Measurements from ENCODE around the gene CNTN4.

GRCh38 chr3:2904054-2904453 is 805.4 kb downstream of the CNTN4 start:
- TF ChIP-seq CTCF (IDR thresholded peaks at IDR 0.05), result no peak
- no peak for TF ChIP-seq EP300 (IDR thresholded peaks at IDR 0.05)

Data from gastroesophageal sphincter (tissue), 3 donors.